HAP-1 (cell line): ENCODE data around the gene AK2.
"Not testable (repeated sequence)": the region's sequence is repeated elsewhere in the genome, so short reads cannot be mapped to it uniquely, and the experiment has no call there.

Experiments used
- DNase-seq, 2 experiments: peaks; one replicate each; pipeline ENCODE4 v3.0.0-alpha.2; 2016 to 2020; ENCODE audit warnings: low spot score in 2 of 2
- H3K27me3 ChIP-seq: fragments of 250-450 bp; sonication (Bioruptor Pico); 2 replicates; pipeline ENCODE4 v1.5.1; 2020; ENCODE audit warnings: low read depth, mild to moderate bottlenecking, moderate library complexity
- H3K36me3 ChIP-seq: fragments of 250-450 bp; sonication (Bioruptor Pico); replicated peaks from 2 replicates; pipeline ENCODE4 v1.5.1; 2020; ENCODE audit warnings: mild to moderate bottlenecking
- H3K4me1 ChIP-seq: fragments of 250-450 bp; sonication (Bioruptor Pico); 2 replicates; pipeline ENCODE4 v1.5.1; 2020; ENCODE audit warnings: mild to moderate bottlenecking
- H3K4me3 ChIP-seq: fragments of 250-450 bp; sonication (Bioruptor Pico); 2 replicates; pipeline ENCODE4 v1.5.1; 2020; ENCODE audit warnings: mild to moderate bottlenecking, moderate library complexity
- H3K9me3 ChIP-seq: fragments of 250-450 bp; sonication (Bioruptor Pico); 2 replicates; pipeline ENCODE4 v1.5.1; 2020; ENCODE audit warnings: mild to moderate bottlenecking, moderate library complexity
- in situ Hi-C: fragments of 300-500 bp; cut with MboI; formaldehyde crosslinking; loops from 3 replicates; pipeline ENCODE4 v1.14.3; 2020; ENCODE audit warnings: low sequenced_read_pairs, inconsistent platforms, mixed read lengths

The AK2 gene

GRCh38 chr1:33024430-33025179, 12.1 kb downstream of the AK2 start:
- H3K27me3 ChIP-seq, DNase-seq, H3K9me3 ChIP-seq, in situ Hi-C loops, H3K4me3 ChIP-seq: not testable (repeated sequence)
- Histone ChIP-seq H3K4me1 (peaks cover 42% of the 10 kb centered on the region), H3K36me3 (peaks cover 56% of the 10 kb centered on the region)

DNA sequence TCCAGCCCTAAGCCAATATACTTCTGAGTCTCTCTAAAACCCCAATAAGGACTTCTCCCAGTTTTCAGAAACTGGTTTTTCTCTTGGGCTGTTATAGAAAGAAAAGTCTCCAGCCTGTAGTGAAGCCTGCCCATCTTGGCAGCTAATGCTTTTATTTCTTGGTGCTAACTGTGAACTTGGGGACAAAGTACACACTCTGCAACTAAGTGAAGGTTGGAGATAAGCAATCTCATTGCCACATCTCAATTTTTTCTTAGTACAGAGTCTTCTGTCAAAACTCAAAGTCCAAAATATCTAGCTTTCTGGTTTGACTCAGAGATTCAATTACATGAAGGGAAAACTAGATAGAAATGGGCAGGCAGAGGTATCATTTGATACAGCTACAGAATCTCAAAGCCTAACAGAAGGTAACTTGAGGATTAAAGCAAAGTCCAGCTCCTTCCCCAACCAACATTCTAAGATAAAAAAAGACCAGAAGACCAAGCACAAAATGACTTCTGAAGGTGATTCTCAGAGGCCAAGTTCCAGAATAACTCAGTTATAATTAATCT, 14.0 kb downstream of the AK2 start:
- no peaks in the 10 kb centered on the region for H3K9me3 ChIP-seq
- peaks cover 29% of the 10 kb centered on the region for H3K4me1 ChIP-seq
- no peaks in the 10 kb centered on the region for H3K27me3 ChIP-seq
- no peak overlapping the region for H3K4me3 ChIP-seq
- H3K36me3 ChIP-seq = peaks cover 71% of the 10 kb centered on the region
- DNase-seq = no peak
- in situ Hi-C loops = no loop called here

DNA sequence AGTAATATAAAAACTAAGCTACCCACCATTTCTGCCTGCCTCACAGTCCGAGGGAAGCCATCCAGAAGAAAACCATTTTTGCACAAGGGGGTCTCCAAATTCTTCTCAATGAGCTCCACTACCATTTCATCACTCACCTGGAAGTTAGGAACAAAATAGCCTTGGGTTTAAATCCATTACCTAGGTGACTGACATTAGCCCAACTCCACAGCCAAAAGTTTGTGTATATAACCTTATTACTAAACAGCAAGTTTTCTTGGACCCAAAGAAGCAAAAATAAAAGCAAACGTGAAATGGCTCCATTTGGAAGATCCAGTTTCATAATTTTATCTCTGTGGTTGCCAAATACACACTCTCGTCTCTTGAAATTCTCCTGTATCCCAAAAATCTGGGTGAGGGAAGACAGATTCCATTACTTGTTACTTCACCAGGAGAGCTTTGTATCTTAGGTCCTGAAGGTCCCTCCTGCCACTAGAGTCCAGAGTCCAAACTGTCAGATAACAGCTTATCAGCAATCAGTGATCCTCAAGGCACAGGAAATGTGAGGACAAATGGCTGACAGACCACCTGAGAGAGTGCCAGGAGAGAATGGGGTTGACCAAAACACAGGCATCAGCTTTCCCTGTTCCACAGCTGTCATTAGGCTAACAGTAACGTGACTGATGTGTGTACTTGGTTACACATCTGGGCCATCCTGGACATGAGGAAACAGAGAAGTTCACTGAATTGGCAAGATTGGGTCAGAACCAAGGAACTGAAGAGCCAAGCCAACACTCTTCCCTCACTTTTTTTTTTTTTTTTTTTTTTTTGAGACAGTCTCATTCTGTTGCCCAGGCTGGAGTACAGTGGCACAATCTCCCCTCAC, 14.9 kb downstream of the AK2 start:
- Histone ChIP-seq H3K4me3 (no peak overlapping the region), H3K4me1 (peaks cover 22% of the 10 kb centered on the region), H3K27me3 (no peaks in the 10 kb centered on the region), H3K36me3 (peaks cover 79% of the 10 kb centered on the region), H3K9me3 (no peaks in the 10 kb centered on the region)
- DNase-seq = no peak
- in situ Hi-C loops = no loop called here

- no peak for DNase-seq
- no peaks in the 10 kb centered on the region for H3K9me3 ChIP-seq
- H3K4me1 ChIP-seq = peaks cover 7% of the 10 kb centered on the region
- no peaks in the 10 kb centered on the region for H3K27me3 ChIP-seq
- in situ Hi-C loops = no loop called here
- H3K4me3 ChIP-seq = no peak overlapping the region
- peaks cover 90% of the 10 kb centered on the region for H3K36me3 ChIP-seq
Observed at GRCh38 chr1:33018112-33018511, 18.6 kb downstream of the AK2 start.

DNA sequence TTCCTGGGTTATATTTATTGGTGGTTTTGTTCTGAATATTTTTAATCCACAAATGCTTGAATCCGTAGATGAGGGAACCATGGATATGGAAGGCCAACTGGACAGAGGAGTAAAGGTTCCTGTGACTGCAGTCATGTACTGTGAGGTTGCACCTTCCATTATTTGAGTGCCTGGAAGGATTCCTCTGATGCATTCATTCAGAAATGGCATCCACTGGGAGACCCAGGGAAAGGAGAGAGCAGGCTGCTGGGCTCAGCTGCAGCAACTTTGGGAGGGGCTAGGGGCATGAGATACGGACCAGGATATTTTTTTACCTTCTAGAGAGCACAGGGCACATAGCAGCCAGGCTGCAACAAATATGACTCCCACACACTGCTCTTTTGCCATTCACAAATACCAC, 19.5 kb downstream of the AK2 start:
- no peak for DNase-seq
- H3K4me1 ChIP-seq = peaks cover 7% of the 10 kb centered on the region
- H3K27me3 ChIP-seq = no peaks in the 10 kb centered on the region
- no peaks in the 10 kb centered on the region for H3K9me3 ChIP-seq
- peaks cover 90% of the 10 kb centered on the region for H3K36me3 ChIP-seq
- in situ Hi-C loops = no loop called here
- no peak overlapping the region for H3K4me3 ChIP-seq

DNA sequence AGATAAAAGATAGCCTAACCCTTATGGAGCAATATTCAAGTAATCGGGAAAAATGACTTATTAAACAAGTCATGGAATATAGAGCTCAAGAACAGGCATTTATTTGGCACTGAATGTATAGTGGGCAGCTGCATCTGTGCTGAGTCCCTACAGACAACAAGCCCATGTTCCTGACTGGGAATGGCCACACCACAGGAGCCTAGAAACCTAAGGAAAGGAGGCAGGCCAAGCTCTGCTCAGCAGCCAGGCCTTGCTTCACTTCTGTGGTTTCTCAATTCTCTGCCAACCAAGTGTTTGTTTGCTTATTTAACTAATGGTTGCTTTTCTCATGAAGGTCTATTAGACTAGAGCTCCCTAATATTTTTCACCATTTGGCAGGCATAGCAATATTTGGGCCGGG, 21.5 kb downstream of the AK2 start:
- H3K27me3 ChIP-seq = no peaks in the 10 kb centered on the region
- H3K4me3 ChIP-seq = no peak overlapping the region
- in situ Hi-C loops = no loop called here
- H3K36me3 ChIP-seq = peaks cover 88% of the 10 kb centered on the region
- no peaks in the 10 kb centered on the region for H3K9me3 ChIP-seq
- peaks cover 3% of the 10 kb centered on the region for H3K4me1 ChIP-seq
- DNase-seq = no peak

GRCh38 chr1:33014464-33015163, 22.1 kb downstream of the AK2 start:
- no peaks in the 10 kb centered on the region for H3K4me1 ChIP-seq
- H3K9me3 ChIP-seq = no peaks in the 10 kb centered on the region
- no peak for DNase-seq
- no peaks in the 10 kb centered on the region for H3K27me3 ChIP-seq
- in situ Hi-C loops = no loop called here
- peaks cover 88% of the 10 kb centered on the region for H3K36me3 ChIP-seq
- H3K4me3 ChIP-seq = no peak overlapping the region

GRCh38 chr1:33013791-33014190, 22.9 kb downstream of the AK2 start:
- H3K4me1 ChIP-seq = no peaks in the 10 kb centered on the region
- H3K4me3 ChIP-seq = no peak overlapping the region
- in situ Hi-C loops = no loop called here
- H3K9me3 ChIP-seq = no peaks in the 10 kb centered on the region
- no peak for DNase-seq
- no peaks in the 10 kb centered on the region for H3K27me3 ChIP-seq
- H3K36me3 ChIP-seq = peaks cover 88% of the 10 kb centered on the region

DNA sequence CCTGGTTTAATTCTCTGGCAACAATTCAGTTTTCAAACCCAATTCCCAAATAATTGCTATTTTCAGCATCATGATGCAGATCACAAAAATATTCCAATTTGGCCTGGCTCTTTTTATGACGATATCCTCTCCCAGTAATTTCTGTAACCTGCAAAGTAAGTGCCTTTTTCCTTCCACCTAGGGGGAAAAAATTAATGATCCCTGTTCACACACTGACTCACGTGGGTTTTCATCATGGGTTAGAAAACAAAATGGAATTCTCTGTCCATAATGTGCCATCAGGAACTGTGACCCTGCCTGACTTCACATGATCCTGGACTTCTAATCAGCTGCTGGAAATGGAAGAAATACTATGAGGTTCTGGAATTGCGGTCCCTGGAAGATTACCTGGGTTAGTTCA, 24.5 kb downstream of the AK2 start:
- Histone ChIP-seq H3K4me3 (no peak overlapping the region), H3K9me3 (no peaks in the 10 kb centered on the region), H3K4me1 (no peaks in the 10 kb centered on the region), H3K27me3 (no peaks in the 10 kb centered on the region), H3K36me3 (peaks cover 88% of the 10 kb centered on the region)
- in situ Hi-C loops = no loop called here
- DNase-seq = no peak

- Histone ChIP-seq H3K9me3 (no peaks in the 10 kb centered on the region), H3K27me3 (no peaks in the 10 kb centered on the region), H3K4me1 (no peaks in the 10 kb centered on the region), H3K4me3 (no peak overlapping the region), H3K36me3 (peaks cover 86% of the 10 kb centered on the region)
- DNase-seq = no peak
- in situ Hi-C loops = no loop called here
Observed at GRCh38 chr1:33010932-33011731, 25.6 kb downstream of the AK2 start.

DNA sequence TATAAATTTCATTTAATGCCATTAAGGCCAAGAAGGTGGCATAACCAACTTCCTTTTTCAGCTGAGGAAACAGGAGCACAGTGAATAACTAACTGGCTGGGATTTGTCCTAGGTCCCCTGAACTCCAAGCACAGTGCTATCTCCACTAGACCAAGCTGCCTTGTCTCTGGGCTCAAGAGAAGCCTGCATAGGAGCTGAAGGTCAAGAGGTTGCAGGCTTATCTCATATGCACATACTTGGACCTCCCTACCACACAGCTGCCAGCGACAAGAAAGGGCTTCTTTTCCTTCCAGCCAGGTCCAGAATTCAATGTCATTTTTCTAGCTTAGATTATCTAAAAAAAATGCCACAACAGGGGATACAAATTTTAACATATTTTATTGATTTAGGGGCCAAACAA, 27.1 kb downstream of the AK2 start:
- no peak for DNase-seq
- no peaks in the 10 kb centered on the region for H3K4me1 ChIP-seq
- in situ Hi-C loops = no loop called here
- H3K9me3 ChIP-seq = no peaks in the 10 kb centered on the region
- H3K36me3 ChIP-seq = peaks cover 75% of the 10 kb centered on the region
- H3K27me3 ChIP-seq = no peaks in the 10 kb centered on the region
- H3K4me3 ChIP-seq = no peak overlapping the region

GRCh38 chr1:33008051-33008914, 28.4 kb downstream of the AK2 start:
- DNase-seq = no peak
- Histone ChIP-seq H3K4me1 (no peaks in the 10 kb centered on the region), H3K4me3 (no peak overlapping the region), H3K9me3 (no peaks in the 10 kb centered on the region), H3K27me3 (no peaks in the 10 kb centered on the region), H3K36me3 (peaks cover 63% of the 10 kb centered on the region)
- in situ Hi-C loops = no loop called here
